Endodermal cell (in vitro differentiated cells): ENCODE results near the gene PARVB. TPM values are rescaled to one million over a fixed set of nuclear protein-coding genes. Genes with fewer than 3 reads are reported as not detected.

Source experiments
- DNase-seq: peaks from one replicate; pipeline ENCODE4 v3.0.0-alpha.2; 2017
- H3K27ac ChIP-seq: 2 replicates; pipeline ENCODE4 v1.5.1; 2013; ENCODE audit warnings: mild to moderate bottlenecking, low read depth, low read length, moderate library complexity
- H3K27me3 ChIP-seq: 2 replicates; pipeline ENCODE4 v1.6.1; 2013; ENCODE audit warnings: mild to moderate bottlenecking, low read length, moderate library complexity; ENCODE audit not compliant: insufficient read depth, control insufficient read depth, poor library complexity, severe bottlenecking
- H3K36me3 ChIP-seq: 2 replicates; pipeline ENCODE4 v1.7.0; 2013; ENCODE audit warnings: mild to moderate bottlenecking, low read length, moderate library complexity; ENCODE audit not compliant: control insufficient read depth, insufficient read depth
- H3K4me1 ChIP-seq: one replicate; pipeline ENCODE4 v1.7.0; 2013; ENCODE audit warnings: low read length; ENCODE audit not compliant: control insufficient read depth, insufficient read depth
- H3K4me3 ChIP-seq: 2 replicates; pipeline ENCODE4 v1.5.1; 2013; ENCODE audit warnings: mild to moderate bottlenecking, low read length, moderate library complexity
- H3K9ac ChIP-seq: 2 replicates; pipeline ENCODE4 v1.6.1; 2013; ENCODE audit warnings: mild to moderate bottlenecking, low read length, moderate library complexity; ENCODE audit not compliant: poor library complexity, severe bottlenecking; ENCODE audit errors: extremely low read depth
- H3K9me3 ChIP-seq: 2 replicates; pipeline ENCODE4 v1.6.1; 2013; ENCODE audit warnings: mild to moderate bottlenecking, low read length, moderate library complexity; ENCODE audit not compliant: control insufficient read depth
- H3K27ac Mint-ChIP-seq: 2 replicates; pipeline ENCODE4 v1.8.0; 2020; ENCODE audit warnings: mixed read lengths
- H3K27me3 Mint-ChIP-seq: 2 replicates; pipeline ENCODE4 v1.8.0; 2021; ENCODE audit warnings: mild to moderate bottlenecking, mixed read lengths; ENCODE audit not compliant: insufficient read depth
- H3K36me3 Mint-ChIP-seq: 2 replicates; pipeline ENCODE4 v1.8.0; 2020; ENCODE audit warnings: low read depth, mixed read lengths
- H3K4me1 Mint-ChIP-seq: 2 replicates; pipeline ENCODE4 v1.8.0; 2020; ENCODE audit warnings: mixed read lengths
- H3K4me3 Mint-ChIP-seq: 2 replicates; pipeline ENCODE4 v1.8.0; 2020; ENCODE audit warnings: mild to moderate bottlenecking, moderate library complexity, mixed read lengths
- H3K9me3 Mint-ChIP-seq: 2 replicates; pipeline ENCODE4 v1.8.0; 2020; ENCODE audit warnings: mild to moderate bottlenecking, mixed read lengths
- WGBS, 2 experiments: methylation state at CpG; one replicate each; pipeline versions ENCODE4 v1.1.5 to v1.1.7; 2013; ENCODE audit warnings: missing lambda C conversion rate in 2 of 2, mixed read lengths in 1 of 2; ENCODE audit not compliant: insufficient coverage in 1 of 2, insufficient read length in 1 of 2; 5-methylcytosine and 5-hydroxymethylcytosine counted together
- total RNA-seq, 2 donors: library from RNA; stranded (reverse); fragmentation: NEBNext Ultra II Directional in 1 of 2; extraction: Animal tissue kit (Norgen Biotek cat#: 25700) in 1 of 2; gene quantifications; 2 replicates in 1 of 2; 3 replicates in 1 of 2; pipeline ENCODE4 v1.2.1, GENCODE V29; 2021
- TF ChIP-seq, protein P1 (sequence below): fragments of 200-600 bp; sonication (generic); conservative IDR thresholded peaks from 2 replicates; pipeline ENCODE4 v1.5.0; 2021; ENCODE audit warnings: antibody characterized with exemption, mild to moderate bottlenecking

Gene PARVB
- total RNA-seq, 2 donors from 2014 or later: 29.6 to 32.3 TPM

DNA sequence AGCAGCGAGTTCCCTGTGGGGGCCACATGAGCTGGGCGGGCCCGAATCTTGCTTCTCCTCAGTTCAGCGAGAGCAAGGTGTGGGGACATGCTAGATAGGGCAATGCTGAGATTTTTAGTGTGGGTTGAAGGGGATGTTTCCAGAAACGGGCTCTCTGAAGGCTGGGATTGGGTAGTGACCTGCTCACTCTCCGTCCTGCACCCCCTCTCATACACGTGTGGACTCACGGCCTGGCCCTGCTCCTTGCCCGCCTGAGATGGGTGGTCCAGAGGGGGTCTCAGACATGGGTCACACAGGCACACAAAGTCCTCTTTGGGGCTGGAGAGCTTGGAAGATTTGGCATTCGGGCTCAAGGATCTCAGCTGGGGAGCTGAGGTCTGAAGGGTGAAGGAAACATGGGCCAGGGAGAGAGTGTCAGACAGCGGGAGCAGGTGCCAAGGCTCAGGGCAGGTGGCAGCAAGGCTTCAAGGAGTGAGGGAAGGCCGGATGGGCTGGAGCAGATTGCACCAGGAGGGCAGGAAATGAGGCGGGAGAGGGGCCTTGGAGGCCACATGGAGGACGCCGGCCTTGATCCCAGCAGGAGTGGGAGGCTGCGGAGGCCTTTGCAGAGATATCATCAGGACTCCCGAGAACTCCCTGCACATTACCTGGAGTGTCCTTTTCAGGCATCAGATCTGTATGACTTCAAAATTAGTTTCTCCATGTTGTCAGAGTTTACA lies 74.1 kb downstream of the PARVB start:
- Histone ChIP-seq H3K36me3 (no peaks in the 10 kb centered on the region), H3K9ac (no peak overlapping the region), H3K27me3 (no peaks in the 10 kb centered on the region), H3K27ac (no peak overlapping the region), H3K4me3 (no peak overlapping the region), H3K4me1 (no peaks in the 10 kb centered on the region), H3K9me3 (peaks cover 4% of the 10 kb centered on the region)
- Mint-ChIP-seq H3K27me3 (no peaks in the 10 kb centered on the region), H3K27ac (peak overlapping the region; percentile 24), H3K4me3 (no peak overlapping the region), H3K9me3 (no peaks in the 10 kb centered on the region), H3K4me1 (no peaks in the 10 kb centered on the region), H3K36me3 (peaks cover 19% of the 10 kb centered on the region)
- TF ChIP-seq, protein P1, sequence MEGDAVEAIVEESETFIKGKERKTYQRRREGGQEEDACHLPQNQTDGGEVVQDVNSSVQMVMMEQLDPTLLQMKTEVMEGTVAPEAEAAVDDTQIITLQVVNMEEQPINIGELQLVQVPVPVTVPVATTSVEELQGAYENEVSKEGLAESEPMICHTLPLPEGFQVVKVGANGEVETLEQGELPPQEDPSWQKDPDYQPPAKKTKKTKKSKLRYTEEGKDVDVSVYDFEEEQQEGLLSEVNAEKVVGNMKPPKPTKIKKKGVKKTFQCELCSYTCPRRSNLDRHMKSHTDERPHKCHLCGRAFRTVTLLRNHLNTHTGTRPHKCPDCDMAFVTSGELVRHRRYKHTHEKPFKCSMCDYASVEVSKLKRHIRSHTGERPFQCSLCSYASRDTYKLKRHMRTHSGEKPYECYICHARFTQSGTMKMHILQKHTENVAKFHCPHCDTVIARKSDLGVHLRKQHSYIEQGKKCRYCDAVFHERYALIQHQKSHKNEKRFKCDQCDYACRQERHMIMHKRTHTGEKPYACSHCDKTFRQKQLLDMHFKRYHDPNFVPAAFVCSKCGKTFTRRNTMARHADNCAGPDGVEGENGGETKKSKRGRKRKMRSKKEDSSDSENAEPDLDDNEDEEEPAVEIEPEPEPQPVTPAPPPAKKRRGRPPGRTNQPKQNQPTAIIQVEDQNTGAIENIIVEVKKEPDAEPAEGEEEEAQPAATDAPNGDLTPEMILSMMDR: no peak
- 87 to 93% methylated on average over 10 to 17 of the region's 17 CpGs for WGBS, 2 experiments
- no peak for DNase-seq

DNA sequence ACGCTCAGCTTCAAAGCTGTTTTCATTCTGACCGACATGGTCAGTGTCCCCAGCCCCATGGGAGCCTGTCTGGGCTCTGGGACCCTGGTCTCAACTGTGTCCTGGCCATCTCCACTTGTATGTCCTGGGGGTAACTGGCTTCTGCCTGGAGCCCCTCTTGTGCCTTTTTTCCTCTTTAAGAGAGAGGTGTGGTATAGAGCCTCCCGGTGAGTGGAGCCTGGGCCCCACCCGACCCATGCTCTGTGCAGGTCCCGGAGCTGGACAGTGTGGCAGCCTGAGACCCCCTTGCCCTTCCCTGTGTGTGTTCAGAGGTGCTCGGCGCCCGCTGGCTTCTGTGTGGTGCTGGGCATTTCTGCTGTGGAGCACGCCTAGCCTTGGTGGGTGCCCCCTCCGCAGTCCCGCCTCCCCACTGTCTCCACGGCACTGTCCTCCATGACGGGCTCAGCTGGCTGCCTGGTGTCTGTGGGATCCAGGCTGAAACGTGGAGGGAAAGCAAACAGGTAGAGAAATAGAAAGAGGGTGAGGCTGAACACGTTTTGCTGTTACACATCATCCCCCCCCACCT lies 74.9 kb downstream of the PARVB start:
- H3K4me3 Mint-ChIP-seq: no peak overlapping the region
- Histone ChIP-seq H3K9me3 (peaks cover 4% of the 10 kb centered on the region), H3K27me3 (no peaks in the 10 kb centered on the region), H3K27ac (no peak overlapping the region), H3K4me1 (no peaks in the 10 kb centered on the region), H3K4me3 (no peak overlapping the region), H3K36me3 (peaks cover 2% of the 10 kb centered on the region), H3K9ac (no peak overlapping the region)
- no peaks in the 10 kb centered on the region for H3K4me1 Mint-ChIP-seq
- no peak overlapping the region for H3K27ac Mint-ChIP-seq
- DNase-seq: no peak
- peaks cover 27% of the 10 kb centered on the region for H3K36me3 Mint-ChIP-seq
- 89 to 91% methylated on average over 9 to 15 of the region's 15 CpGs for WGBS, 2 experiments
- no peaks in the 10 kb centered on the region for H3K27me3 Mint-ChIP-seq
- peaks cover 2% of the 10 kb centered on the region for H3K9me3 Mint-ChIP-seq
- TF ChIP-seq, protein P1: no peak

DNA sequence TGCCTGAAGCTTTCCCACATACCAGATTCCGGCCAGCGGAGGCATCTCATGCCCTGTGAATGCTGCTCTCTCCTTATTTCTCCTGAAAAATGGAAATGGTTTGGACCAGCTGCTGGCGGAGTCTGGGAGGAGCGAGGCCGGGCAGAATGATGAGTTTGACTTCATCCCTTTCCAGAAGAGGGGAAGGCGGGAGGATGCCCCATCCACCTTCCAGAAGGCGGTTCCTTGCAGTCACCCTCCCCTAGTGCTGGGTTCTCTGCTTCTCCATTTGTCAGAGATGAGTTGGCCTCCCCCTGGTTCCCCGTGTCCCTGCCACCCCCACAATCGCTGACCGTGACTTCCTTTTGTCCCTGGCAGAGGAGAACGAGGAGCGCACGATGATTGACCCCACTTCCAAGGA lies 75.6 kb downstream of the PARVB start:
- Histone ChIP-seq H3K4me1 (no peaks in the 10 kb centered on the region), H3K9me3 (peaks cover 4% of the 10 kb centered on the region), H3K36me3 (peaks cover 3% of the 10 kb centered on the region), H3K9ac (no peak overlapping the region), H3K27me3 (no peaks in the 10 kb centered on the region), H3K4me3 (no peak overlapping the region), H3K27ac (no peak overlapping the region)
- Mint-ChIP-seq H3K36me3 (peaks cover 30% of the 10 kb centered on the region), H3K9me3 (peaks cover 7% of the 10 kb centered on the region), H3K27me3 (no peaks in the 10 kb centered on the region), H3K4me1 (no peaks in the 10 kb centered on the region), H3K4me3 (no peak overlapping the region), H3K27ac (no peak overlapping the region)
- DNase-seq: no peak
- TF ChIP-seq, protein P1: no peak
- 92 to 96% methylated on average over 12 to 13 of the region's 13 CpGs for WGBS, 2 experiments
